Gastrocnemius medialis (tissue), 4 donors: ENCODE data around the gene C1QTNF8. TPM values are rescaled to one million over a fixed set of nuclear protein-coding genes. Genes with fewer than 3 reads are reported as not detected.
A peak's percentile ranks its signal among the peaks of the same experiment; 100 is the strongest.
"Not testable (repeated sequence)": the region's sequence is repeated elsewhere in the genome, so short reads cannot be mapped to it uniquely, and the experiment has no call there.

Source experiments
- ATAC-seq, 2 donors: fragments of 150-250 bp; one replicate each; pipeline ENCODE4 v1.9.1; 2016
- DNase-seq, 2 donors: peaks; one replicate each; pipeline ENCODE4 v3.0.0-alpha.2; 2019
- H3K27ac ChIP-seq, 4 donors: fragments of 200-600 bp; sonication (generic); 1 replicate in 1 of 4; 2 replicates in 3 of 4; pipeline ENCODE4 v1.5.1; 2016 to 2018; ENCODE audit warnings: mild to moderate bottlenecking in 2 of 4, moderate library complexity in 1 of 4
- H3K27me3 ChIP-seq, 3 donors: fragments of 200-600 bp; sonication (generic) in 2 of 3; 1 replicate in 1 of 3; 2 replicates in 2 of 3; pipeline versions ENCODE4 v1.5.1 to v1.6.0; 2016 to 2019; ENCODE audit warnings: mild to moderate bottlenecking in 1 of 3, moderate library complexity in 1 of 3
- H3K36me3 ChIP-seq, 2 donors: fragments of 200-600 bp; sonication (generic) in 1 of 2; one replicate each; pipeline ENCODE4 v1.5.1; 2017 to 2018
- H3K4me1 ChIP-seq, 2 donors: fragments of 200-600 bp; sonication (generic) in 1 of 2; one replicate each; pipeline ENCODE4 v1.5.1; 2016 to 2017; ENCODE audit warnings: mild to moderate bottlenecking in 2 of 2
- H3K4me3 ChIP-seq, 4 donors: fragments of 200-600 bp; sonication (generic) in 3 of 4; 1 replicate in 1 of 4; 2 replicates in 3 of 4; pipeline ENCODE4 v1.5.1; 2016 to 2019; ENCODE audit warnings: mild to moderate bottlenecking in 2 of 4
- H3K9me3 ChIP-seq, 3 donors: fragments of 200-600 bp; sonication (generic) in 2 of 3; 1 replicate in 1 of 3; 2 replicates in 2 of 3; pipeline ENCODE4 v1.5.1; 2016 to 2019
- CTCF ChIP-seq, 5 experiments: fragments of 450-650 bp in 3 of 5; fragments of 200-600 bp in 2 of 5; sonication (generic) in 2 of 5; IDR thresholded peaks in 4 of 5; conservative IDR thresholded peaks in 1 of 5; 1 replicate in 4 of 5; 2 replicates in 1 of 5; pipeline ENCODE4 v1.5.1; 2016 to 2019; ENCODE audit warnings: antibody characterized with exemption in 5 of 5, mild to moderate bottlenecking in 3 of 5, moderate library complexity in 3 of 5
- POLR2A ChIP-seq, 2 donors: fragments of 450-650 bp; IDR thresholded peaks; one replicate each; pipeline ENCODE4 v1.6.1; 2017; ENCODE audit warnings: antibody characterized with exemption in 2 of 2, mild to moderate bottlenecking in 2 of 2, moderate library complexity in 2 of 2
- in situ Hi-C, 4 donors: fragments of 200-750 bp; cut with MboI; loops; one replicate each; pipeline versions ENCODE4 v1.15.0 to v1.8.0; 2017; ENCODE audit warnings: low sequenced_read_pairs in 4 of 4
- intact Hi-C: fragments of 100-400 bp; cut with DNase I; formaldehyde crosslinking; loops from one replicate; pipeline ENCODE4 v1.15.1; 2023; ENCODE audit warnings: low total_unique reads
- total RNA-seq, 4 donors: library from RNA; depleted of rRNA; stranded (reverse); fragments of >200 nt; gene quantifications; one replicate each; pipeline versions ENCODE4 v1.1.0 to v1.2.3, GENCODE V29; 2016

The C1QTNF8 gene
- total RNA-seq, 4 donors from 2014 or later: not detected

- intact Hi-C loops: no loop called here
- ATAC-seq: no peak
- H3K27ac ChIP-seq: peak overlapping the region in 3 of 4 donors; percentile 3 to 86 (median 15)
- in situ Hi-C loops: no loop called here
- no peaks in the 10 kb centered on the region for H3K9me3 ChIP-seq
- H3K27me3 ChIP-seq: peaks cover 0 to 7% (median 2%) of the 10 kb centered on the region in 3 donors
- no peak for DNase-seq
- H3K4me3 ChIP-seq: no peak overlapping the region
- H3K36me3 ChIP-seq: no peaks in the 10 kb centered on the region
- no peak for TF ChIP-seq CTCF (IDR thresholded peaks at IDR 0.05 in 4 of 5, conservative IDR thresholded peaks at IDR 0.05 in 1 of 5)
- H3K4me1 ChIP-seq: peaks cover 27 to 33% of the 10 kb centered on the region in 2 donors
These were observed 1.2 kb downstream of the C1QTNF8 start for GRCh38 chr16:1094601-1095449.

- Histone ChIP-seq H3K27me3 (peaks cover 7 to 13% (median 9%) of the 10 kb centered on the region in 3 donors), H3K27ac (peak overlapping the region in 1 of 4 donors; percentile 36), H3K36me3 (no peaks in the 10 kb centered on the region), H3K4me3 (no peak overlapping the region), H3K9me3 (no peaks in the 10 kb centered on the region), H3K4me1 (peaks cover 32 to 40% of the 10 kb centered on the region in 2 donors)
- ATAC-seq (no peak), DNase-seq (no peak)
- no peak for TF ChIP-seq CTCF (IDR thresholded peaks at IDR 0.05 in 4 of 5, conservative IDR thresholded peaks at IDR 0.05 in 1 of 5)
- no peak for TF ChIP-seq POLR2A (IDR thresholded peaks at IDR 0.05)
- intact Hi-C loops (no loop called here), in situ Hi-C loops (no loop called here)
These were observed 1.9 kb downstream of the C1QTNF8 start for GRCh38 chr16:1094124-1094479.

GRCh38 chr16:1093284-1094123 lies 2.5 kb downstream of the C1QTNF8 start:
- Histone ChIP-seq H3K27me3 (peaks cover 7 to 19% (median 13%) of the 10 kb centered on the region in 3 donors), H3K36me3 (no peaks in the 10 kb centered on the region), H3K9me3 (no peaks in the 10 kb centered on the region), H3K4me3 (no peak overlapping the region), H3K4me1 (peaks cover 27 to 37% of the 10 kb centered on the region in 2 donors), H3K27ac (peak overlapping the region in 1 of 4 donors; percentile 36)
- ATAC-seq: no peak
- DNase-seq: no peak
- intact Hi-C loops (no loop called here), in situ Hi-C loops (no loop called here)
- TF ChIP-seq POLR2A (IDR thresholded peaks at IDR 0.05) (no peak), CTCF (IDR thresholded peaks at IDR 0.05 in 4 of 5, conservative IDR thresholded peaks at IDR 0.05 in 1 of 5) (no peak)

- DNase-seq, intact Hi-C loops, H3K36me3 ChIP-seq, ATAC-seq, H3K4me3 ChIP-seq, in situ Hi-C loops, H3K27ac ChIP-seq, H3K9me3 ChIP-seq: not testable (repeated sequence)
- Histone ChIP-seq H3K4me1 (peaks cover 21 to 30% of the 10 kb centered on the region in 2 donors), H3K27me3 (peaks cover 13 to 26% (median 13%) of the 10 kb centered on the region in 3 donors)
These were observed 3.3 kb downstream of the C1QTNF8 start for GRCh38 chr16:1092685-1093283.
